GM18498 (cell line): Measurements from ENCODE around the gene C17orf113.

Experiments used
- ATAC-seq: cut with Tn5 transposase; IDR thresholded peaks from one replicate; pipeline ENCODE4 v1.9.1; 2021; ENCODE audit warnings: mild to moderate bottlenecking, moderate library complexity; ENCODE audit not compliant: unreplicated experiment

Gene C17orf113

DNA sequence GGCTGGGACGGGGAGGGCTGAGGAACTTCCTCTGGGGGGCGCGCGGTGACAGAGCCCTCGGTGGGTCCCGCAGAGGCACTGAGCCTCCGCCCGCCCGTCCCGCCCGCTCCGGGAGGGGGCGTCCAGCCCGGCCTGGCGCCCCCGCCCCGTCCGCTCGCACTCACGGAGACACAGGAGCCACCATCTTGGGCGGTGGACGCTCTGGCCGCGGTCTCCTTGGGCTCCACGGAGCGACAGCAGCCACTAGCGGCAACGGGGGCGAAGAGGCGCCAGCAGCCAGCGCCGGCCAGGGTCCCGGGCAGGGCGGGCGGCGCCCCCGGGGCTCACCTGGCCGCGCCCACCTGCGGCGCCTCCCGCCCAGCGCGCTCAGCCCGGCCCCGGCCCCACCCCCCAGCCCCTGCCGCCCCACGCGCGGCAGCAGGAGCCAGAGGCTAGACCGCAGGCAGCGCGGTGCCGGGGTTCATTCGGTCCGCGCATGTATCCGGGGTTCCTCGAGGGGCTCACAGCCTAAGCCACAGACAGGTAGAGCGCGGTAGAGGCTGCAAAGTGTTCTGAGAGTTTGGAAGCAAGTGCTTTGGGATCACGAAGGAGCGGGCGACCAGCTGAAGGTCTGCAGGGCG is at the start of gene C17orf113:
Gene C17orf113, minus strand, starts transcription at position 209 of the 620 bp plus-strand sequence. CDS start 7,225 bp downstream, outside the sequence.
- ATAC-seq = peak; percentile 54

DNA sequence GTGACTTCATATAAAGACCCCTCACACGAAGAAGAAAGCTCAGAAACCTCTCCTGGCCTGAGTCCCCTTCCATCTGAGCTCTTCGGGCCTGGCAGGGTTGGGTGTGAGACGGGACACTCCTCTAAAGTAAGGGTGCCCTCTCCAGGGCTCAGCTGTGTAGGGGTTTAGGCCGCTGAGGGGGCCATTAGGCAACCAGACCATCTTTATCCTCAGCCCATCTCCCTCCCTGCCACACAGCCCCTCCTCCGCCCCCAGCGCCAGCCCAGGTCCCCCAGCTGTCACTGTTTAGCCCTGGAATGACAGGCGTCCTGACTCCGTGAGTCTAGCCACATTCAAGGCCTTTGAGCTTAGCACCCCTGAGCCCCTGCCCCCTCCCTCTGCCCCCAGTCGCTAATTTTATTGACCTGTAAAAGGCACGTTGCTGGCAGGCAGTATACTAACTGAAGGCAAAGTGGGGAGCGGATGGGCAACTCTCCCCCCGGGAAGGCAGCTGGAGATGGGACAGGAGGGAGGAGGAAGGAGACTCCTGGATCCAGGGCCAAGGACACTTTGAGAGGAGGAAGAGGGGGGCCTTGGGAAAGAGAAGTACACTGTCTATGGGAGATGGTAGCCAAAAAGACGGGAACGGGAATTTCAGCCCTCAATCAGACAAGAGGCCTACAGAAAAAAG is 48.5 kb upstream of the C17orf113 start:
- ATAC-seq = no peak

DNA sequence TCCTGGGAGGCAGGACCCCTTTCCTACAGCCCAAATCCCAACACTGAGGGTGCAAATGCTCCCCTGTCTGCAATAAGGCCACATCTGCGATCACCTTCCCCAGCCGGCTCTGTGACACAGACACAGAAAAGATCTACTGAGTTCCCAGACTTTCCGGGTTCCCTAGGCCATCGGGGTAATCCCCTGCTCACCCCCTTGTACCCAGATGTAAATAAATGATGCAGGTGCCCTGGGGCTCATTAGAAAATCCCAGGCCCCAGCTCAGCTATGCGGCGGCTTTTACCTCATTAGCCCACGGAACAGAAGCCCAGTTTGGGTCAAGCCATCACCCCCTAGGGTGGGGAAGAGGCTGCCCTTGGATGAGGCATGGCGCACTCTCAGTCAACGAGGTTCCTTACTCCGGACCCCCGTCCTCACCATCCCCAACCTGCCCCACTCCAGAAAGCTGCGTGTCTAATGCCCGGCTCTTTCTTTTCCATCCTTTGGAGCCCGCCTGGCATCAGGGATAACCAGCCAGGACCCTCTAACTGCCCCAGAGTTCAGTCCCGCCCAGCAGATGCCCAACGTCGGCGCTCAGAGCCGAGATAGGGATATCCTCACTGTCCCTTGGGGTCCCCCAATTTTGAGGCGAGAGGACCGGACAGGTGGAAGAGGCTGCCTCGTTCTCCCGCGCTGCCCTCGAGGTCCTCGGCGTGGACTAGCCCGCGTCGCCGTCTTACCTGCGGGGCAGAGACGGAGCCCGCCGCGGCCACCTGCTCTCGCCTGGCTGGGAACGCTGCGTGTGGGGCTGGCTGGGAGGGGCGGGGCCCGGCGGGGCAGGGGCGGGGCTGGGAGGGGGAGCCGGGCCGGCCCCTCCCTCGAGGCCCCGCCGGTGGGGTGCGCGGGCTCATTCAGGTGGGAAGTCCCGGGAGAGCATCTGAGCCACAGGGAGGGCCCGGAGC is 47.6 kb upstream of the C17orf113 start, which contains the start of gene ZNF385C:
Gene ZNF385C, minus strand, starts transcription at position 783 of the 941 bp plus-strand sequence. CDS start 35,417 bp downstream, outside the sequence.
- ATAC-seq = no peak

DNA sequence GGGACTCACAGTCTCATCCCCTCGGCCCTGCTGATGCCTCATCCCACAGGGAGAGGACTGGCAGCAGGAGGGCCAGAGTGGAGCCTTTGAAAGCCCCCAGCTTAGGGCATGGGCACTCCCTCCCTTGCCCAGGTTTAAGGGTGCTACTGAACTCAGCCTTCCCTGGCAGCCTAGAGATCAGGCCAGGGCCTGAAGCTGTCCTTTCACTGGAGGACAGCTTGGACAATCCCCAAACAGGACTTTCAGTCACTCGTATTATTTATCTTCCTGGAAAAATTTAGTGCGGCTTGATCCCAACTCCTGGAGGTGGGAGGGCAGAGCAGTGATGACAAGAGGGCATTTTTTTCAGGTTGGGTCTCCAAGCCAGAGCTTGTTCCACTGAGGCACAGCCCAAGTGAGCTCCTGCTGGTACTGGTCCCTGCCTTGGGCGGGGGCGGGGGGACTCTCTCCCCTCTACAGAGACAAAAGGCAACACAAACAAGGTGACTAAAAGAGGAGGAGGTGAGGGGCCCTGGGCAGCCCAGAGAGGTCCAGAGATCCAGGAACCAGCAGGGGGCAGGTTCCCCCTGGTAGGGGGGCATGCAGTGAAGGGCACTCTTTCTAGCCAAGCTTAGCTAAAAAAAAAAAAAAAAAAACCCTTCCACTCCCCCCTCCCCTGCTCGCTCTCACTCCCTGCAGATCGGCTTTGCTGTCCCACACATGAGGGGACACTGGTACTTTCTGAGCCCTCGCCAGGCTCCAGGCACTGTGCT is 46.1 kb upstream of the C17orf113 start:
- ATAC-seq = no peak

DNA sequence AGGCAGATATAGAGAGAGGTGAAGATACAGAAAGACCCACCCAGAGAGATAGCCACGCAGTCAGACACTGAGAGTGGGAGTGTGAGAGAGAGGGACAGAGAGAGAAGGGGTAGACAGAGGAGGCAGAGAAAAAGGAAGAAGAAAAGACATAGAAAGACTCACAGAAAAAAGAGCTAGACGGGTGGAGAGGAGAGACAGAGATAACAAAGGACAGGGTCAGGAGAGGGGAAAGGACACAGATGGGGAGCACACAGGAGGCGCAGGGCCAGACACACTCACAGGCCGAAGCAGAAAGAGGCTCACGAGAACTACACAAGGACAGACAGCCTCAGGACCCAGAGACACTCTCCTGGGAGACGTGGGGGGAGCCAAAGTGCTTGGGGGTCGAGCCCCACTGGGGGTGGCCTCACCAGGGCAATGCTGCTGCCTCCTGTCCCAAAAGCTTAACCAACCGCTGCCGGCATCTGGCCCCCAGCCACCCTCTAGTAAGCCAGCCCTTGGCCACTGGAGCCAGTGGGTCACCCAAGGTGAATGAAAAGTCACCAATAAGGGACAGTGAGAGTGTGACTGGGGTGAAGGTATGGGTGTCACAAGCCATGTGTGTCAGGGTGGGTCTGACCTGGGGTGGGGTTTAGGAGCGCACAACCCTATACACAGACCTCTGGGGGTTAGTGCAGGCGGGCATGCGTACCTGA is 44.1 kb upstream of the C17orf113 start:
- no peak for ATAC-seq

DNA sequence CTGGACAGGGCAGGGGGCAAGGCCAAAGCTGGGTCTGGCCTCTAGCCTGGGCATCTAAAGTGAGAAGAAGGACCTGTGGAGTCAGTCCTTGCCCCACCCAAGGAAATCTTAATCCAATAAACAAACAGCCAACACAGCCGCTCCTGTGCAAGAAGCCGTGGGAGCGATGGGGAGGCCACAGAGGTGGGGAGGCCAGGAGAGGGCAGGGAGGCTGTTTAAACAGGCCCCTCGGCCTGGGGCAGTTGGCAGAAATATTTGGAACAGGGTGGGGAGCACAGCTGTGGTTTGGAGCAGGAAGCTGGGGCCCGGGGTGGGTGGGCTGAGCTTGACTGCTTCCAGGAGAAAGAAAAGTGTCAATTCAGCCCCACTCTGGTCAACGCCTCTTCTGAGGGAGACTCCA is 42.5 kb upstream of the C17orf113 start:
- no peak for ATAC-seq

DNA sequence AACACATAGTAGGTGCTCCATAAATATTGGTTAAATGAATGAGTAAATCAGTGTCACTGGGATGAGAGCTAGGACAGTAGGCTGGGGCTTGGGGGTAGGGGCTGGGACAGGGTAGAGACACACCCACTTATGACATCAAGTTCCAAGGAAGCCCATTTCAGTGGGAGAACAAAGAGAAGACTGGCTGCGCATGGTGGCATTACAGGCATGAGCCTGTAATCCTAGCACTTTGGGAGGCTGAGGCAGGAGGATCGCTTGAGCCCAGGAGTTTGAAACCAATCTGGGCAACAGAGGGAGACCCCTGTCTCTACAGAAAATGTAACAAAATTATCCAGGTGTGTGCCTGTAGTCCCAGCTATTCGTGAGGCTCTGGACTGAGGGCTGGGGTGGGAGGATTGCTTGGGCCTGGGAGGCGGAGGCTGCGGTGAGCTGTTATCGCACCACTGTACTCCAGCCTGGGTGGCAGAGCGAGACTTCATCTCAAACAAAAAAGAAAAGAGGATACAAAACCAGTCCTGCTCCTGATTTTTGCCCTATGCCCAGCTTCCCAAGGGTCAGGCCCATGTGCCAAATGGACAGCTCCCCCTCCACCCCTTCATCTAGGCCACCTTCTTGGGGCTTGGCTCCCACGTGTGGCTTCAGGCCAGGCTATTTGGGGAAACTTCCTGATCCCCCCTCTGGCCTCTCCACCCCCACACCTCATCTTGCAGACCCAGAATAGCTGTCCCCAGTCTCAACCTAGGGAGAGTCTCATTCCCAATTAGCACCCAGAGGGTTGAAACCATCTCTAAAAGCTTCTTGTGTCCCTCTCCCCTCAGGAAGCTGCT is 40.8 kb upstream of the C17orf113 start:
- no peak for ATAC-seq

DNA sequence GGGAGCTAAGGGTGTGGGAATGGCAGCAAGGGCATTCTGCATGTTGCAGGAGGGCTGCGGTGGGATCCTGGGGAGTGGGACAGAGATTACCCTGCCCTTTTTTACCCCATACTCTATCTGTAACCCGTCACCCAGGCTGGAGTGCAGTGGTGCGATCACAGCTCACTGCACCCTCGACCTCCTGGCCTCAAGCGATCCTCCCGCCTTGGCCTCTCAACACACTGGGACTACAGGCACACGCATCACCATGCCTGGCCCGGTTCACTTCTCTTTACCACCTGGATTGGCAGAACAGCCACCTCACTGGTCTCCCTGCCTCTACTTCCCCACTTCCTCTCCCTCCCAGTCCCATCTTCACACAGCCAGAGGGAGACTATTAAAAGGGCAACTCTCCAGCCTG is 38.3 kb upstream of the C17orf113 start:
- ATAC-seq = no peak

DNA sequence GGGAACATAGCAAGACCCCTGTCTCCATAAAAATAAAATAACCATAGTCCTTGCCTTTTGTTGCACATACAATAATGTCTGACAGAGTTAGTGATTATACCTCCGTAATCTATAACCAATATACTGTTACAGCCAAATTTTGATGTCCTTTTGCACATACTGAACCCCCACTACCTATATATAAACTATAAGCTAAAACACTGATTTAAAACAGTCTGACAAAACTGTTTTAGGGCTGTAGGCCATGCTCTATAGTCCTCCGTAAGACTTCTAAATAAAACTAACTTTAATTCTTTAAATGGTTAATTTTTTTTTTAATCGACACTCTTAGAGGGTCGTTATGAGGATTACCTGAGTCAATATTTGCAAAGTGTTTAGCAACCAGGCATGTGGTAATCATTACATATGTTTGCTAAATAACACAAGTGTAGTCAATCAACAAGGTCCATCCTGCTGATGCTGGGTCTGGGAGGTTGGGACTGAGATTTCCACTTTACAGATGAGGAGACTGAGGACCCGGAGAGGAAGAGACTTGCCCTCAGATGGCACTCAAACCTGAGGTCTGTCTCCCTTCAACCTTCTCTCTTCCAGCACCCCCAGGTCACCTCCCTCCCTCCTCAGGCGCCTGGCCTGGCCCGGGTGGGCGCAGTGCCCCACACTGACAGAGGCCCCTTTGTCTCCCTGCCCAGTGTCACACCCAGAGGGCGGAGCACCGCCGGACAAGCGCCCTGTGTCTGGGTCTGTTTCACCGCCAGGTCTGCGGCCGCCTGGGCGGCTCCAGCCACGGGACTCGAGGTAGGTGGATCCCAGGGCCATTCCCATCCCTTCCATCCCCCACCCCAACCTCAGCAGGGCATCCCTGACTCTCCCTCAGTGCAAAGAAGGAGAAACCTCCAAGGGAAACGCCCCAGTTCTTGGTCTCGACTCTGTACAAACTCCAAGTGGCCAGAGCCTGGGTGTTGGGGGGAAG is 37.6 kb upstream of the C17orf113 start:
- no peak for ATAC-seq

DNA sequence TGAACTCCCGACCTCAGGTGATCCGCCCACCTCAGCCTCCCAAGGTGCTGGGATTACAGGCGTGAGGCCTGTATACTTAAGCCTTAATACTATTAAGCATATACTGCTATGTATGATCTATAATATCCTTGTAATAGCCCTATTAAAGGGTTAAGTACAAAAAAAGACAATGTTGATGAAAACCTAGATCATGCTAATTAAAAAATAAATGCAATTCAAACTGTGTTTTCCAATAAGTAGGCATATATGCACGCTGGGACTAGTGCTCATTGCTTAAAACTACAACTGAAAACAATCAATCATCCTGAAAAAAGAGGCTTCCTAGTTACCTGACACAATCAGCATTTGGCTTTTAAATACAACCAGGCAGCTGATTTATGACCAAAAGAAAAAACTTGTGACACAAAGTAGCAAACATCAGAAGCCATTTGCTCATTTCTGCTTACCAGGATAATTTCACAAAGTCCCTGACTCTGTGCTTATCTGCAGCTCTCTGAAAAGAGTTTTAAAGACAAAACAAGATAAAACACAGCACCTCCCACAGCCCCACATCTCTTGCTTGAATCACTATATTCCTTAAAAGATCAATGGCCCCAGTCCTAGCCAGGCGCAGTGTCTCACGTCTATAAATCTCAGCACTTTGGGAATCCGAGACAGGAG is 36.8 kb upstream of the C17orf113 start:
- no peak for ATAC-seq

DNA sequence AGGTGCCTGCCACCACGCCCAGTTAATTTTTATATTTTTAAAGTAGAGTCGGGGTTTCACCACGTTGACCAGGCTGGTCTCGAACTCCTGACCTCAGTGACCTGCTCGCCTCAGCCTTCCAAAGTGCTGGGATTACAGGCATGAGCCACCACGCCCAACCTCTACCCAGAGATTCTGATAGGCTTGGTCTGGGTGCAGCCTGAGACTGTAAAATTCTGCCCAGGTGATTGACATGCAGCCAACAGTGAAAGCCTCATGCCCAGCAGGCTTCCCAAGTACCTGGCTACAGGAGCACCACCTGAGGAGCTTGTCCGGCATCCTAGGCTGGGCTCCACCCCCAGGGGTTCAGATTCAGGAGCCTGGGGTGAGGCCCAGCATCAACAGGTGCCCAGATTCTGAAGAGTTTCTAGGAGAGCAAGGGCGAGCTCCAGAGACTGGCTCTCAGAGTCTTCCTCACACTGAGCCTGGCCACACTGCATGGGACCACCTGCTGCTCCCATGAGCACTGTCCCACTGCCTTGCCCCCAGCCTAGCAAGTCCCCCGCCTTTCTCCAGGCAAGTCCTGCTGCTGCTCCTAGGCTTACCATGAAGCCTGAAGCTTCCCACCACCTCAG is 31.2 kb upstream of the C17orf113 start:
- no peak for ATAC-seq

DNA sequence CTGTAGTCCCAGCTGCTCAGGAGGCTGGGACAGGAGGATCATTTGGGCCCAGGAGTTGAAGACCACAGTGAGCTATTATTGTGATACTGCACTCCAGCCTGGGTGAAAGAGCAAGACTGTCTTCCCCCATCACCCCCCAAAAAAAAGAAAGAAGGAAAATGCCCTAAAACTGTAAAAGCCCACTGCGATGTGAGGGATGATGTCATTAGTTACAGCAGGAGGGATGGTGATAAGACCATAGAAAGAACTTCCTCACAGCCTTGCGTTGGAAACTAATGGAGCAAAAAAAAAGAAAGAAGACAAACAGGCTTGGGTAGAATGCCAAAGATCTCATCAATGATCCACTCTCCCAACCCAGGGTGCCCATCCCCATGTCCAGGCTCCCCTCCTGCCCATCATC is 29.1 kb upstream of the C17orf113 start:
- ATAC-seq = no peak

DNA sequence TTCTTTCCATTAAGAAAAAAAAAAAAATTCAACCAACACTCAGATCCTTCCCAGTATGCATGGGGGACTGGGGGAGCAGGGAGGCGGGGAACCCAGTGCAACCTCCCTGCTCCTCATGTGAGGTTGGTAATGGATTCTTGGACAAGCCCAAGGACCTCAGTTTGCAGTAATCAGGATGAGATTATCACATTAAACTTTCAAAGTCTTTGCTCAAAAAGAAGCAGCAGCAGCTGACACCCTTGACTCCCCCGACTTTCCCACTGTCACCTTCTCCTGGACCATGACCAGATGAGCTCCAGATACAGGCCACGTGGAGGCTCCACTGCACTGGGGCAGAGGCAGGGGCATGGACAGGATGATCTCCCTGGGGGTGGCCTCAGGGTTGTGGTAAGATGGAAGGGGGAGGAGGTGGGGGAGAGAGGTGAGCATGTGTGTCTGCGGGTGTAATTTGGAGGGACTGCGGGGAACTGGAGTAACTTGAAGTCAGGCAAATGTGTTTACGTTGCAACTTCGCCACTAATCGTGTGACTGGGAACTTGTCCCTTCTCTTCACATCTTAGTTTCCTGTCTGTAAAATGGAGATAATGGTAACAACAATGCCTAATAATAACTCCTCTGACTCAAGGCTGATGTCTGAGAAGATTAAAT is 28.1 kb upstream of the C17orf113 start:
- ATAC-seq = no peak

DNA sequence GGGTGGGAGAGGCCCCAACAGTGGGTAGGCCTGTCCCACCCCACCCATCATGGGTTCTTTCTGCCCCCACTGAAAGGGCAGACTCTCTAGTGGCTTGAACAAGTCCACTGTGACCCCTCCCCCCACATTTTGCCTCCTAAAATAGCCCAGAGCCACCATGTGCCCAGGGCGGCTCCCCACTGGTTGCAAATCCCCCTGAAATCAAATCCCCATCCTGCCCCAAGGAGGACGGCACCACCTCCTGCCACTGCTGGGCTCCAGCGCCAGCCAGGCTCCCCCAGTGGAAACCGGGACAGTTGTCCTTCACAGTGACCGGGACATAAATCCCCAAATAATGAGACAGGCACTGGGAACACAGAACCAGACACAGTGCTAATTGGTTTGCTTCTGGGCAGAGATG is 27.4 kb upstream of the C17orf113 start:
- ATAC-seq = no peak

DNA sequence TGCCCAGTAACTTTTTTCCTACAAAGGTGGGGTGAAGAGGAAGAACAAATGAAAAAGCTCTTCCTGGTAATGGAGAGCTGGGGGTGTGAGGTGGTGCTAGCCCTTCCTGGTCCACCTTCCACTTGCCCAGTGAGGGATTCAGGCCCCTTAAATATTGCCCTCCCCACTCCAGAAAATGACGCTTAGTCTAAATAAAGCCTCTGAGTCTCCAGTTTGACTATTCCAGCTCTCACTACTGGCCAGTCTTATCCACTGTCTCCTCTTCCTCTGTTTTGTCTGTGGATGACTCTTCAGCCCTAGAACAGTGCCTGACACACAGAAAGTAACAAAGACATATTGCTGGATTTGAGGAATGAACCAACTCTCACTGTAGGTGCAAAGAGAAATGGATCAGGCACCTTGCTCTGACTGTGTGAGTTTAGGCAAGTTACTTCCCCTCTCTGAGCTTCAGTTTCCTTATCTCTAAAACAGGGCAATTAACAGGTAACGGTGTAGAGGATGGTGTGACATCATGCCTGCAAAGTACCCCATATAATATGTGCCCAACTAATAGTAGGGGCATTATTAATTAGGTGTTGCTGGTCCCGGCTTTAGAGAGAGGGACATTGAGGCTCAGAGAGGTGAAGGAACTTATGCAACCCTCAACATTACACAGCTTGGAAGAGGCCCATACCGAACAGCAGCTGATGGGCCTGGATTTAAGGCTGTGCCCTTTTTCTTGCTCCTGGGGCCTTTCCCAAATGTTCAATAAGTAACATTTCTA is 26.6 kb upstream of the C17orf113 start:
- ATAC-seq = no peak

DNA sequence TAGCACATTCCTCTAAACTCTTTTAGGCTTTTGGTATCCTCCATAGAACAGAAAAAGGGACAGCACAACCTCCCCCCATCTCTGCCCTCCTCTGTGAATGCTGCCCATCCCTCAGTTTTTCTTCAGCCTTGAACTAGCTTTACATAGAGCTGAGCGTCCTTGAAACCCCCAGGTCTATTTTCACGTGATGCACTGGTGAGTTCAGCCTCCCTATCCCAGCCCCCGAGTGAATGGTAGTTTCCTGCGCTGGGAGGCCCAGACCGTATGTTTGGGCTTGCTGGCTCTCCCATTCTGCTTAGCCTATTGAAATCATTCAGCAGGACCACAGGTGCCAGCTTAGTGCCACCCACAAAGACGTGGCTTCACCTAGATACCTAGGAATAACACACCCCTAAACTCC is 25.4 kb upstream of the C17orf113 start:
- ATAC-seq = no peak
